GM06990 (cell line): ENCODE measurements around the gene SLC4A8.

Experiments used
- DNase-seq: peaks from one replicate; pipeline ENCODE4 v3.0.0-alpha.2; 2011; ENCODE audit not compliant: insufficient read length; ENCODE audit errors: extremely low read depth
- H3K27me3 ChIP-seq: replicated peaks from 2 replicates; pipeline ENCODE4 v1.6.0; 2011; ENCODE audit warnings: low read length; ENCODE audit not compliant: control insufficient read depth, insufficient read depth
- H3K36me3 ChIP-seq: 2 replicates; pipeline ENCODE4 v1.5.1; 2011; ENCODE audit warnings: low read length; ENCODE audit not compliant: control insufficient read depth, insufficient read depth
- H3K4me3 ChIP-seq: replicated peaks from 2 replicates; pipeline ENCODE4 v1.5.1; 2011; ENCODE audit warnings: low read depth, mild to moderate bottlenecking, control low read depth, low read length
- CTCF ChIP-seq: IDR thresholded peaks from 2 replicates; pipeline ENCODE4 v1.5.1; 2011; ENCODE audit warnings: low read length, control low read depth, mild to moderate bottlenecking, inconsistent platforms; ENCODE audit not compliant: insufficient read depth, poor library complexity, severe bottlenecking

The SLC4A8 gene

GRCh38 chr12:51401020-51401419, 23.6 kb upstream of the SLC4A8 start:
- Histone ChIP-seq H3K4me3 (no peak overlapping the region), H3K27me3 (no peaks in the 10 kb centered on the region), H3K36me3 (no peaks in the 10 kb centered on the region)
- no peak for DNase-seq
- TF ChIP-seq CTCF = no peak

- TF ChIP-seq CTCF = no peak
- Histone ChIP-seq H3K4me3 (no peak overlapping the region), H3K27me3 (no peaks in the 10 kb centered on the region), H3K36me3 (no peaks in the 10 kb centered on the region)
- no peak for DNase-seq
Measured at GRCh38 chr12:51401486-51401885, 23.1 kb upstream of the SLC4A8 start.

- H3K27me3 ChIP-seq = no peaks in the 10 kb centered on the region
- DNase-seq = no peak
- H3K4me3 ChIP-seq = no peak overlapping the region
- H3K36me3 ChIP-seq = no peaks in the 10 kb centered on the region
- no peak for TF ChIP-seq CTCF
Measured at GRCh38 chr12:51401900-51402299, 22.7 kb upstream of the SLC4A8 start.

GRCh38 chr12:51403159-51403558, 21.5 kb upstream of the SLC4A8 start:
- H3K36me3 ChIP-seq = no peaks in the 10 kb centered on the region
- no peaks in the 10 kb centered on the region for H3K27me3 ChIP-seq
- no peak overlapping the region for H3K4me3 ChIP-seq
- no peak for DNase-seq
- TF ChIP-seq CTCF = no peak

GRCh38 chr12:51403681-51404136, 20.9 kb upstream of the SLC4A8 start:
- Histone ChIP-seq H3K27me3 (no peaks in the 10 kb centered on the region), H3K4me3 (no peak overlapping the region), H3K36me3 (no peaks in the 10 kb centered on the region)
- TF ChIP-seq CTCF = no peak
- DNase-seq = no peak

GRCh38 chr12:51404627-51405026, 20.0 kb upstream of the SLC4A8 start:
- no peak for TF ChIP-seq CTCF
- Histone ChIP-seq H3K36me3 (no peaks in the 10 kb centered on the region), H3K4me3 (no peak overlapping the region), H3K27me3 (no peaks in the 10 kb centered on the region)
- no peak for DNase-seq
